GM12801 (cell line): Measurements from ENCODE around the gene AVEN.

Experiments
- CTCF ChIP-seq: IDR thresholded peaks from one replicate; pipeline ENCODE4 v1.5.1; 2011; ENCODE audit warnings: control low read depth; ENCODE audit not compliant: insufficient read length; ENCODE audit errors: extremely low read depth

Gene AVEN

GRCh38 chr15:33830351-33830750 lies 208.7 kb downstream of the AVEN start:
- no peak for TF ChIP-seq CTCF

GRCh38 chr15:33826201-33826600 lies 212.8 kb downstream of the AVEN start:
- no peak for TF ChIP-seq CTCF

GRCh38 chr15:33825453-33825852 lies 213.6 kb downstream of the AVEN start:
- no peak for TF ChIP-seq CTCF

- TF ChIP-seq CTCF, result no peak
Observed at GRCh38 chr15:33823119-33823518, 215.9 kb downstream of the AVEN start.

- no peak for TF ChIP-seq CTCF
Observed at GRCh38 chr15:33822479-33822878, 216.5 kb downstream of the AVEN start.
